ENCODE data around the gene CTPS2.

CTPS2 gene

GRCh38 chrX:16593801-16594200 is 118.7 kb downstream of the CTPS2 start:
- no peak overlapping the region for H3K4me3 ChIP-seq (ENCODE audit: low read depth, low read length)
- no peak for TF ChIP-seq MYC (IDR thresholded peaks at IDR 0.05; ENCODE audit: low read depth, low read length)
- TF ChIP-seq CTCF (IDR thresholded peaks at IDR 0.05; ENCODE audit: low read depth, low read length): no peak
- no peak for TF ChIP-seq MAX (IDR thresholded peaks at IDR 0.05; ENCODE audit: low read depth, low read length)
- no peak for TF ChIP-seq POLR2A (IDR thresholded peaks at IDR 0.05; ENCODE audit: extremely low read depth, insufficient read length)

GRCh38 chrX:16592194-16592770 is 120.2 kb downstream of the CTPS2 start:
- DNase-seq (ENCODE audit: low read depth): no peak
- TF ChIP-seq MAX (IDR thresholded peaks at IDR 0.05; ENCODE audit: low read depth, low read length) (no peak), POLR2A (IDR thresholded peaks at IDR 0.05; ENCODE audit: extremely low read depth, insufficient read length) (no peak), MYC (IDR thresholded peaks at IDR 0.05; ENCODE audit: low read depth, low read length) (no peak), CTCF (IDR thresholded peaks at IDR 0.05; ENCODE audit: low read depth, low read length) (no peak)
- H3K4me3 ChIP-seq (ENCODE audit: low read depth, low read length): no peak overlapping the region

More at GRCh38 chrX:16593801-16594200, 118.7 kb downstream of the CTPS2 start:
- no peak for DNase-seq (ENCODE audit: low read depth)

- TF ChIP-seq MYC (IDR thresholded peaks at IDR 0.05; ENCODE audit: low read depth, low read length) (no peak), MAX (IDR thresholded peaks at IDR 0.05; ENCODE audit: low read depth, low read length) (no peak), CTCF (IDR thresholded peaks at IDR 0.05; ENCODE audit: low read depth, low read length) (no peak), POLR2A (IDR thresholded peaks at IDR 0.05; ENCODE audit: extremely low read depth, insufficient read length) (no peak)
- no peak overlapping the region for H3K4me3 ChIP-seq (ENCODE audit: low read depth, low read length)
- DNase-seq (ENCODE audit: low read depth): no peak
Measured at GRCh38 chrX:16589826-16590225, 122.6 kb downstream of the CTPS2 start.

GRCh38 chrX:16589211-16589610 is 123.3 kb downstream of the CTPS2 start:
- H3K4me3 ChIP-seq (ENCODE audit: low read depth, low read length): no peak overlapping the region
- TF ChIP-seq MAX (IDR thresholded peaks at IDR 0.05; ENCODE audit: low read depth, low read length) (no peak), MYC (IDR thresholded peaks at IDR 0.05; ENCODE audit: low read depth, low read length) (no peak), CTCF (IDR thresholded peaks at IDR 0.05; ENCODE audit: low read depth, low read length) (no peak), POLR2A (IDR thresholded peaks at IDR 0.05; ENCODE audit: extremely low read depth, insufficient read length) (no peak)
- DNase-seq (ENCODE audit: low read depth): no peak

GRCh38 chrX:16588266-16588665 is 124.2 kb downstream of the CTPS2 start:
- TF ChIP-seq MAX (IDR thresholded peaks at IDR 0.05; ENCODE audit: low read depth, low read length) (no peak), POLR2A (IDR thresholded peaks at IDR 0.05; ENCODE audit: extremely low read depth, insufficient read length) (no peak), MYC (IDR thresholded peaks at IDR 0.05; ENCODE audit: low read depth, low read length) (no peak), CTCF (IDR thresholded peaks at IDR 0.05; ENCODE audit: low read depth, low read length) (no peak)
- no peak for DNase-seq (ENCODE audit: low read depth)
- H3K4me3 ChIP-seq (ENCODE audit: low read depth, low read length): no peak overlapping the region
